ENCODE data around the gene CBARP.

DNA sequence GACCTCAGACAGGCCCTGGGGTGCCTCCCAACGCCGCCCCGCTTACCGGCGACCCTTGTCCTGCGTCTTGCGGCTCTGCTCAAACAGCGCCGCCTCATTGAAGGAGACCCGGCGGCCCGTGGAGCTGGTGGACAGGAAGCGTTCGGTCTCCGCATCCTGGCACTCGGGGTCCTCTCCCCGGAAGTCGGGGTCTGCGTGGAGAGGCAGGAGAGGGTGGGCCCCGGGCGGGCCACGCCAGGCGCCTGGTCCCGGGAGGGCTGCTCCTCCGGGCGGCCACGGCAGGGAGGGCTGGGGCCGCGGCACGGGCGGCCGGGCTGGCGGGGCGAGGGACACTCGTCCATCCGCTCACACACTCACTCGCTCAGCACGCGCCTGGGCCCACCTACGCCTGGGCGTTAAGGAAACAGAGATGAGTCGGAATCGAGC is 2.8 kb downstream of the CBARP start:
- TF ChIP-seq ZBTB17 (tag by site-specific recombination; IDR thresholded peaks at IDR 0.05): no peak
- TF ChIP-seq, protein P1, sequence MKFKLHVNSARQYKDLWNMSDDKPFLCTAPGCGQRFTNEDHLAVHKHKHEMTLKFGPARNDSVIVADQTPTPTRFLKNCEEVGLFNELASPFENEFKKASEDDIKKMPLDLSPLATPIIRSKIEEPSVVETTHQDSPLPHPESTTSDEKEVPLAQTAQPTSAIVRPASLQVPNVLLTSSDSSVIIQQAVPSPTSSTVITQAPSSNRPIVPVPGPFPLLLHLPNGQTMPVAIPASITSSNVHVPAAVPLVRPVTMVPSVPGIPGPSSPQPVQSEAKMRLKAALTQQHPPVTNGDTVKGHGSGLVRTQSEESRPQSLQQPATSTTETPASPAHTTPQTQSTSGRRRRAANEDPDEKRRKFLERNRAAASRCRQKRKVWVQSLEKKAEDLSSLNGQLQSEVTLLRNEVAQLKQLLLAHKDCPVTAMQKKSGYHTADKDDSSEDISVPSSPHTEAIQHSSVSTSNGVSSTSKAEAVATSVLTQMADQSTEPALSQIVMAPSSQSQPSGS (tag by site-specific recombination; IDR thresholded peaks at IDR 0.05; ENCODE audit: low read depth): no peak
- TF ChIP-seq ZBTB48 (tag by site-specific recombination; IDR thresholded peaks at IDR 0.05): no peak
- TF ChIP-seq, protein P2, sequence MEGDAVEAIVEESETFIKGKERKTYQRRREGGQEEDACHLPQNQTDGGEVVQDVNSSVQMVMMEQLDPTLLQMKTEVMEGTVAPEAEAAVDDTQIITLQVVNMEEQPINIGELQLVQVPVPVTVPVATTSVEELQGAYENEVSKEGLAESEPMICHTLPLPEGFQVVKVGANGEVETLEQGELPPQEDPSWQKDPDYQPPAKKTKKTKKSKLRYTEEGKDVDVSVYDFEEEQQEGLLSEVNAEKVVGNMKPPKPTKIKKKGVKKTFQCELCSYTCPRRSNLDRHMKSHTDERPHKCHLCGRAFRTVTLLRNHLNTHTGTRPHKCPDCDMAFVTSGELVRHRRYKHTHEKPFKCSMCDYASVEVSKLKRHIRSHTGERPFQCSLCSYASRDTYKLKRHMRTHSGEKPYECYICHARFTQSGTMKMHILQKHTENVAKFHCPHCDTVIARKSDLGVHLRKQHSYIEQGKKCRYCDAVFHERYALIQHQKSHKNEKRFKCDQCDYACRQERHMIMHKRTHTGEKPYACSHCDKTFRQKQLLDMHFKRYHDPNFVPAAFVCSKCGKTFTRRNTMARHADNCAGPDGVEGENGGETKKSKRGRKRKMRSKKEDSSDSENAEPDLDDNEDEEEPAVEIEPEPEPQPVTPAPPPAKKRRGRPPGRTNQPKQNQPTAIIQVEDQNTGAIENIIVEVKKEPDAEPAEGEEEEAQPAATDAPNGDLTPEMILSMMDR (tag by site-specific recombination; IDR thresholded peaks at IDR 0.05): no peak
- no peak for TF ChIP-seq SALL2 (tag by site-specific recombination; IDR thresholded peaks at IDR 0.05; ENCODE audit: borderline replicate concordance)
- no peak for TF ChIP-seq ZNF560 (tag by site-specific recombination; IDR thresholded peaks at IDR 0.05; ENCODE audit: borderline replicate concordance)
- no peak for TF ChIP-seq ZNF121 (tag by site-specific recombination; IDR thresholded peaks at IDR 0.05)
- no peak for TF ChIP-seq ZNF677 (tag by site-specific recombination; IDR thresholded peaks at IDR 0.05)
- TF ChIP-seq ZBTB7A (tag by site-specific recombination; IDR thresholded peaks at IDR 0.05; ENCODE audit: low read depth): no peak
- no peak for TF ChIP-seq KLF16 (tag by site-specific recombination; IDR thresholded peaks at IDR 0.05)
- TF ChIP-seq EGR2 (tag by site-specific recombination; IDR thresholded peaks at IDR 0.05; ENCODE audit: low read depth): no peak
- TF ChIP-seq ZBTB20 (tag by site-specific recombination; IDR thresholded peaks at IDR 0.05): no peak
- TF ChIP-seq ZNF10 (tag by site-specific recombination; IDR thresholded peaks at IDR 0.05): no peak
- no peak for TF ChIP-seq KLF7 (tag by site-specific recombination; IDR thresholded peaks at IDR 0.05; ENCODE audit: borderline replicate concordance)

All from HEK293 (cell line).